ENCODE data around the gene BICC1.

The BICC1 gene

GRCh38 chr10:58514111-58514770, 1.6 kb downstream of the BICC1 start:
- no peak for DNase-seq (ENCODE audit: low read depth in 4 of 4, low spot score in 1 of 4)

DNA sequence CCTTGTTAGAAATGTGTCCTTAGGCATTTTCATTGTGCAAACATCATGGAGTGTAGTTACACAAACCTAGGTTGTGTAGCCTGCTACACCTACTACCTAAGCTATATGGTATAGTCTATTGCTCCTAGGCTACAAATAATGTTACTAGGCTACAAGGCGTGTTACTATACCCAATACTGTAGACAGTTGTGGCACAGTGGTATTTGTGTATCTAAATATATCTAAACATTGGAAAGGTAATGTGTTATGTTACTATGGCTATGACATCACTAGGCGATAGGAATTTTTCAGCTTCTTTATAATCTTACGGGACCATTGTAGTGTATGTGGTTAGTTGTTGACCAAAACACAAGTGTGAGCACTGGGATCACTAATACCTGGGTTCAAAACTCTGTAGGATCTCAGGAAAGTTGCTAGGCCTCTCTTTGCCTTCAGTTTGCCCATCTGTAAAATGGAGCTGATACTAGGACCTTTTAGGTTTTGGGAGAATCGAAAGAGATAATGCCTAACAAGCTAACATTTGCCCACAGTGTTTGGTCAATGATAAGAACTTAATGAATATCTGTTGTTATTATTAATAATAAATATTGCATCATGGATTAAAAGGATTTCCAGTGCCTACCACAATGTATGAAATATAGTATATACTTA, 2.7 kb downstream of the BICC1 start:
- DNase-seq (ENCODE audit: low read depth in 4 of 4, low spot score in 1 of 4), result no peak

DNA sequence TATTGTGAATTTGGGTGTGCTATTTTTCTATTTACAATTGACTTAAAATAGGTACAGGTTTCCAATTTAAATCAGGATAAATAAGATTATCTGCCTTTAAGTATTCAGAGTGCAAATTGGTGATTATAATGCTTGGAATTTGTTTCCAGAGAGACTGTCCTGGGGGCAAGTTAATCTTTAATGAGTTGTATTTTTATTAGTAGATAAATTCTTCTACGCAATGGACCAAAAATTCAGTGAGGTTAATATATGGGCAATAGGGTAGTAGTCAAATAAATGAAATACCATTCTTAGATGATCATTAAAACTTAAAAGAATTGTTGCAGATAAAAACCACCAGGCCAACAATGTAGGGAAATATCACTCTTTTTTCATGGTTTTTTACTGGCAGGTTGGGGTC, 3.4 kb downstream of the BICC1 start:
- DNase-seq (ENCODE audit: low read depth in 4 of 4, low spot score in 1 of 4), result no peak

- no peak for DNase-seq (ENCODE audit: low read depth in 4 of 4, low spot score in 1 of 4)
Observed at GRCh38 chr10:58516671-58517070, 4.0 kb downstream of the BICC1 start.

GRCh38 chr10:58517081-58517480, 4.4 kb downstream of the BICC1 start:
- DNase-seq (ENCODE audit: low read depth in 4 of 4, low spot score in 1 of 4), result no peak

- DNase-seq (ENCODE audit: low read depth in 4 of 4, low spot score in 1 of 4), result no peak
Observed at GRCh38 chr10:58517491-58518355, 5.1 kb downstream of the BICC1 start.

DNA sequence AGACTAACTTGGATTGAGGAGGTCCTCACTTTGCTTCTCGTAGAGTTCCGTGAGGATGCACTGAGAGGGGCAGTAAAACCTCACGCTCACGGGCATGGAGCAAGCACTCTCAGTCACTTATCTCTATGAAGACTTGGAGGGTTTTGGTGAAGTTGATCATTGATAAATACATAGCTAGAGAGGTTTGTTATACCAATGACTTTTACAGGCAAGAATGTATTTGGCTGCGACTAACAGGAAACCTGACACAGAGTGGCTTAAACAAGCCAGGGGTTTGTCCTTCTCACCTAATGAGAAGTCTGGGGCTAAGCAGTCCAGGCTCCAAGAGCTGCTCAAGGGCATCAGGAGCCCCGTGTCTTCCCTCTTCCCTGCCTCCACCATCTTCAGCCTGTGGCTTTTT, 6.1 kb downstream of the BICC1 start:
- no peak for DNase-seq (ENCODE audit: low read depth in 4 of 4, low spot score in 1 of 4)

DNA sequence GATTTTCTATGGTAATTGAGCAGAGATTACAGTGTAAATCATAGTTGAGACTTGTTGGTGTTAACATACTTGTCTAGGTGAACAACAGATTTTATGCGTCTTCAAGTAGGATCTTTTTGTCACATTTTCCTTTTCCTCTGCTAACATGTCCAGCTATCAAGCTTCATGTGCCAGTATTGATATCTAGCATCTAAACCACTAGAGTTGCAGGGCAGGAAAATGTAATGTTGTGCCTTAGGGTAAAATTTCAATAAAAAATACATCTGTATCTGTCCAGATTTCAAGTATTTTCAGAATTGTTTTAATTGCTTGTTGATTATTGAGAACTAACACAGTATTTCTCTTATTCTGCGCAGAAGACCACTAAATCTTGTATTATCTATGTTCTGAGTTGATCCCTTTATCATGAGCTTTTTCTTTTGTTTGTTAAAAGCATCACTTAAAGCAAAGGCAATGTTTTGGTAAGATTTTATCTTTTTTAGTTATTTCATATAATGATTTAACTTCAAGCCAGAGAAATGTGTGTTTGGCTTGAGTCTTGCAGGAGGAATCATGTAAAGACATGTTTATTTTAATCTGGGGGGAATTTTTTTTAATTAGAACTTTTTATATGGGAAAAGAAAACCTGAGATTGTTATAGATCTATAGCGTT, 16.5 kb downstream of the BICC1 start:
- no peak for DNase-seq (ENCODE audit: low read depth in 4 of 4, low spot score in 1 of 4)

DNA sequence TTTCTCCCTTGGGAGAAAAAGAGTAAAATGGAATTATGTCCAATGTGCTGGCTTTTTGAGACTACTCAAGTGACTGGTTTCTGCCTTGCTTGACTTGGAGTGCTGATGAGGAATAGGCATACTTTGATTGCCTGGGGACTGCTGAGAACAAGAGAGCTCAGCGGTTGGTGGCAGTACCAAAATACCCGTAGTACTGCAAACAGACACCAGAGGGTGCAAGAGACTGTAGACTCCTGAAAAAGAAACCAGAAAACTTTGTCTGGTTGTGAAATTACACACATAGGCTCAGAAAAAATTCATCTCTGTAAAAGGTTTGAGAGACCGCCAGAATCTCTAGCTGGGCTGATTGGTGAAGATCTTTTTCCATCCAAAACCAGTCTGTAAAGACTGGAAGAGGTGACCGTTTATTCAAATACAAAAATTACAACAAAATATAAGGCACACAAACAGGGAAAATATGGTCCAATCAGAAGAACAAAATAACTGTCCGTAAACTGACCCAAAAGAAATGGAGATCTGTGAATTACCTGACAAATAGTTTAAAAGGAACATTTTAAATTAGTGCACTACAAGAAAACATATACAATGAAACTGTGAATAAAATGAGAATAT, 18.5 kb downstream of the BICC1 start:
- peak in 2 of 4 experiments; percentile 25 to 41 for DNase-seq (ENCODE audit: low read depth in 4 of 4, low spot score in 1 of 4)

GRCh38 chr10:58535311-58535710, 22.6 kb downstream of the BICC1 start:
- DNase-seq (ENCODE audit: low read depth in 4 of 4, low spot score in 1 of 4), result no peak

DNA sequence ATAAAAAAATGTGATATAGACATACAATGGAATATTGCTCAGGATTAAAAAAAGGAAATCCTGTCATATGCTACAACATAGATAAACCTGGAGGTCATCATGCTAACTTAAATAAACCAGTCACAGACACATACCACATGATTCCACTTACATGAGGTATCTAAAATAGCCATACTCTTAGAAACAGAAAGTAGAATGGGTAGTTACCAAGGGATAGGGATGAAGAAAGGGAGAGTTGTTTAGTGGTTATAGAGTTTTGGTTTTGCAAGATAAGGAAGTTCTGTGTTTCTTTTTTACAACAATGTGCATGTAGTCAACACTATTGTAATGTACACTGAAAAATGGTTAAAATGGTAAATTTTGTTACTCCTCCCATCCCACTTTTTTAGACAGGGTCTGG, 30.5 kb downstream of the BICC1 start:
- DNase-seq (ENCODE audit: low read depth in 4 of 4, low spot score in 1 of 4), result no peak

GRCh38 chr10:58544135-58544534, 31.5 kb downstream of the BICC1 start:
- DNase-seq (ENCODE audit: low read depth in 4 of 4, low spot score in 1 of 4), result no peak

GRCh38 chr10:58545427-58545826, 32.8 kb downstream of the BICC1 start:
- no peak for DNase-seq (ENCODE audit: low read depth in 4 of 4, low spot score in 1 of 4)

- no peak for DNase-seq (ENCODE audit: low read depth in 4 of 4, low spot score in 1 of 4)
Observed at GRCh38 chr10:58546137-58546536, 33.5 kb downstream of the BICC1 start.

DNA sequence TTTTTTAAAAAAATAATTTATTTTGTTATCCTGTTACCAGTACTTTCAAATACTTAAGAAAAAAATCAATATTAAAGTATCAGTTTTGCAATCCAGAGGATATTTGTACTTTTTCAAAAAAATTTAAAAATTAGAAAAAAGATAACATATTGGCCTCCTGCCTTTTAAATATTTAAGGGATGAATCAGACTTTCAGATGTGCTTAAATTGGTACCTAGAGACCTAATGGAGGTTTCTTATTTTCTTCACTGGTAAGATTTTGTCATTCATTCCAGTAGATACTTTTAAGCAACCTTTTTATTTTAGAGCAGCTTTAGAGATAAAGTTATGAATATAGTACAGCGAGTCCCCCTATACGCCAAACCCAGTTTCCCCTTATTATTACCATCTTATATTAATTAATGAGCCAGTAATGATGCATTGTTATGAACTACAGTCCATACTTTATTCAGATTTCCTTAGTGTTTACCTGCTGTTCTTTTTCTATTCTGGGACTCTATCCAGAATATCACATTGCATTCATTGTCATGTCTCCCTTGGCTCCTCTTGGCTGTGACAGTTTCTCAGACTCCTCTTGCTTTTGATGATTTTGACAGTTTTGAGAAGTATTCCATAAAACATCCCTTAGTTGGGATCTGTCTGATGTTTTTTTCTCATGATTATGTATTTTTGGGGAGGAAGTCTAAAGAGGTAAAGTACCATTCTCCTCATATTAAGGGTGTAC, 34.2 kb downstream of the BICC1 start:
- no peak for DNase-seq (ENCODE audit: low read depth in 4 of 4, low spot score in 1 of 4)

DNA sequence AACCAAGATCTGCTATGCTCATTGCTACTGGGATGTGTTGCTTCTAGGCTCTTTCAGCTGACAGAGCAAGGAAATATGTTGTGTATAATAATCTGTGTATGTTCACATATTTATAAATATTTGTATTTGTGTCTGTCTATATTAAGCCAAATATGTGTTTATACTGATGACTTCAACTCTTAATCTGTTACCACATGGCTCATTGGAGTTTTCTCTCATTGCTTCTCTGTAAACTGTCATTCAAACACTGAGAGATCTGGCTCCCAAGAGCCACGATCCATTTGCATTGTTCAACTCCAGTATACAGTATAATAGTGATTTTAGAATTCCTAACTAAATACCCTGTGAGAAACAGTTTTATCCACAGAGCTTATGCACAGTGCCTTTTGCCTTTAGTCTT, 35.3 kb downstream of the BICC1 start:
- DNase-seq (ENCODE audit: low read depth in 4 of 4, low spot score in 1 of 4), result no peak

DNA sequence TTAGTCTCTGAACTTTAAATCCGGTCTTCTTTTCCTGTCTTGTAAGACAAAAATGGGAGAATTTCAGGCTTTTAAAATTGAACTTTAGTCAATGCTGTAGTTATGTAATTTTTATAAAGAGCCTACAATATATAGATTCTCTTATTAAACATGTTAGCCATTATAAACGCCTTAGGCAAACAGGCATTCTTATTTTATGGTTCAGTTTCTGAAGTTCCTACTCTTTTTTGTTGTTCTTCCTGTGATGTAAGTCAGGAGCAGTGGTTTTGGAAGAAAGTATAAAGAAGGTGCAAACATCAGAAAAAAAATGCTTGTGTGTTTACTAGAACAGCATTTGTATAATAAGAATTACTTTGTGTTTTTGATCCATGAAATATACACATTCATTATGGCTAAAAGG, 41.6 kb downstream of the BICC1 start:
- DNase-seq (ENCODE audit: low read depth in 4 of 4, low spot score in 1 of 4), result no peak

DNA sequence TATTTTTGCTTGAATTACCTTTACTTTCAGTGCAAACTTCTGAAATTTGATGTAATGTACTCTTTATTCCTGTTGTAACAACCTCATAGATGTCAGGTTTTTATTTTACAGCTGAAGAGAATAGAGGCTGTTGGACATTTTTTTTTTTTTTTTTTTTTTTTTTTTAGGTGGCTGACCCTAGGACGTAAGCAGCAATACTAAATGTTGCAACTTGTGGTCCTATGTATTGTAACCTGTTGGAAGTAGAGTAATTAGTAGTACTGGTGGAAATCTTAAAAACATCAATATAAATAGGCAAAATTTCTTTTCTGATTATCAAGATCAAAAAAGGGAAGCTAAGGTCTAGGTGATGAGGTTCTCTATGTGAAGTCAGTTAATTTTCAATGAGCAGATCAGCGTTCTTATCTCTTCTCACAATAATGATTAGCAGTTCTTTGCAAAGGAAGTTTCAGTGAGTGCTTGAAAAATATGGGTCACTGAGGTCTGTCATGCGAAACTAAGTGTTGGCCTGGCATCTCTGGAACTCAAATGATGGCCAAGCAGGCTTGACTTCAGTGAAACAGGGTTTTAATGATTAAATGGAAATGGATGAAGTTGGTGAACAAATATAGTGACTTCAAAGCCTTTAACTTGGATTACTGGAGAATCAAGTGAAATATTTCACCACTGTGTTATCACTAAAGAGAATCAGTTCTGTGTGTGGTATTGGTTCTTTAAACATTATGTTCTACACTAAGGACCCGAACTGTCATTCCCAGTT, 42.7 kb downstream of the BICC1 start:
- DNase-seq (ENCODE audit: low read depth in 4 of 4, low spot score in 1 of 4), result no peak

DNA sequence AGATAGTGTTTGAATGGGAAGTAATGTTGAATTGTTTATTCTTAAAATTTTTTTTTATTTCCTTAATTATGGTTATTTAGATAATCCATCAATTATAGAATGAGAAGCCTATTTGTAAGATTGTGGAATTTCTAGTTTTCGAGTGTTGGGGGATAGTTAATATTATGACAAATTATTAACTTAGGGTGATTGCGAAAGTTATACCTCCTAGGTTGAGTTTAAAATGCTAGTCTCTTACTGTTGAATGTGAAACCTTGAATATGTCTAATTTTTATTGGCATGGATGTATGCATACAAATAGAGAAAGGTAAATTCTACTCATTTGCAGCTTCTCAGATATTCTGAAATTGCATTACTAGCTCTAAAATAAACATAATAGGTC, 43.2 kb downstream of the BICC1 start:
- DNase-seq (ENCODE audit: low read depth in 4 of 4, low spot score in 1 of 4), result no peak

Measured in stimulated activated CD4-positive, alpha-beta T cell treated with anti-CD3 and anti-CD28 coated beads, Interleukin-1b, Interleukin-23, amount 100 ng/mL, for 24 hours (primary cell).